ENCODE results near the gene DGAT2L6. TPM values are rescaled to one million over a fixed set of nuclear protein-coding genes. Genes with fewer than 3 reads are reported as not detected.
A peak's percentile ranks its signal among the peaks of the same experiment; 100 is the strongest.

The DGAT2L6 gene
- total RNA-seq, 1 experiment from 2014 or later, result not detected

DNA sequence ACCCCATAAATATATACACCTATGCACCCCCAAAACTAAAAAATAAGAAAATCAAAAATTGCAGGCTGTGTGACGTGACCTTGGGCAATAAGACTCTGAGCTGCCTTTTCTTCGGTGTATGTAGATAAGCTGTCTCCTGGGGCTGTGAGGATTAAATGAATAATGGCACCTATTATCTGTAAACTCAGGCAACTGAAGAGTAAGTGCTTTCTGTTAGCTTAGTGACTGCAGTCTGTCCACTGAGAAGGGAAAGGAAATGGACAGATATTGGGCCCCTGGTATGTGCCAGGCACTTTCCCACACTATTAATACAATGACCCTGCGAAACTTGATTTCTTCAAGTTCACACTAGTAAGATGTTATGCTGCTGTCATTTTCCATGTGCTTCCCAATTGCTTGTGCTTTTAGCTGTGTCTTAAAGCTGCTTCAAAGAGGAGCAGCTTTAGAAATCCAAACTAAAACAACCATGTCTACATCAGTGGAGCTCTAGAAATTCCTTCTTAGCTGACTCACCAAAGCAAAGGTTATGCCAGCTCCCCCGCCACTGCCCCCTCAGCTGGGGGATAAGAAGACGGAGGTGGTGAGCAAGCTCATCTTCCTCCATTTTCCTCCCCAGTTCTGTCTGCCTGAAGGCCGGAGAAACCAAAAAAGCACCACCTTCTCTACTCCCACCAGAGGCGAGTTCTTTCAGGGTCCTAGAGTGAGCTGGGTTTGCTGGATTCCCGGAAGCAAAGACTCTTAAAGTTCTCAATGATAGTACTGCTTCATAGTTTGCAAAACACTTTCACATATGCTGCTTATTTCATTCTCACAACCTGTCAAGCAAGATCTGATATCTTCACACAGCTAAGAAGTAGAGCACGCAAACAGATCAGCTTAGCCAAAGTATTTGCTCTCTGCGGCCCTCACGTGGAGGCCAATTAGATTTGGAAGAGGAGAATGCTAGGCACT, 8.8 kb upstream of the DGAT2L6 start:
- Mint-ChIP-seq H3K27me3 (ENCODE audit: low read depth) (no peaks in the 10 kb centered on the region; the same call in 1 of the 2 replicates), H3K27ac (peak overlapping the region; percentile 59 to 93 (median 89)), H3K9me3 (peaks cover 69 to 86% of the 10 kb centered on the region in 2 experiments), H3K36me3 (ENCODE audit: insufficient read depth in 1 of 3, low read depth in 3 of 3) (peaks cover 14 to 29% (median 17%) of the 10 kb centered on the region in 3 experiments), H3K4me3 (peak overlapping the region; percentile 15 to 46; a peak in 4 of 5 replicates), H3K4me1 (peaks cover 54 to 61% of the 10 kb centered on the region in 2 experiments)
- DNase-seq, result peak; percentile 48
- no peak overlapping the region for H2BK20ac ChIP-seq (ENCODE audit: low read depth, low read length, poor library complexity, severe bottlenecking)
- no peak overlapping the region for H2BK15ac ChIP-seq (ENCODE audit: low read depth, low read length)
- H3K14ac ChIP-seq (ENCODE audit: insufficient read depth, low read length), result no peak overlapping the region
- no peaks in the 10 kb centered on the region for H3K79me2 ChIP-seq (ENCODE audit: insufficient read depth, low read length)
- H2BK5ac ChIP-seq (ENCODE audit: insufficient read length, low read length), result no peak overlapping the region
- no peaks in the 10 kb centered on the region; the same call in 1 of the 2 replicates for H3K4me1 ChIP-seq (ENCODE audit: insufficient read depth, low read length)
- H4K20me1 ChIP-seq (ENCODE audit: control insufficient read depth, insufficient read depth, insufficient read length), result no peaks in the 10 kb centered on the region
- H3K18ac ChIP-seq (ENCODE audit: insufficient read length, low read depth, low read length), result no peak overlapping the region
- TF ChIP-seq, protein P1, sequence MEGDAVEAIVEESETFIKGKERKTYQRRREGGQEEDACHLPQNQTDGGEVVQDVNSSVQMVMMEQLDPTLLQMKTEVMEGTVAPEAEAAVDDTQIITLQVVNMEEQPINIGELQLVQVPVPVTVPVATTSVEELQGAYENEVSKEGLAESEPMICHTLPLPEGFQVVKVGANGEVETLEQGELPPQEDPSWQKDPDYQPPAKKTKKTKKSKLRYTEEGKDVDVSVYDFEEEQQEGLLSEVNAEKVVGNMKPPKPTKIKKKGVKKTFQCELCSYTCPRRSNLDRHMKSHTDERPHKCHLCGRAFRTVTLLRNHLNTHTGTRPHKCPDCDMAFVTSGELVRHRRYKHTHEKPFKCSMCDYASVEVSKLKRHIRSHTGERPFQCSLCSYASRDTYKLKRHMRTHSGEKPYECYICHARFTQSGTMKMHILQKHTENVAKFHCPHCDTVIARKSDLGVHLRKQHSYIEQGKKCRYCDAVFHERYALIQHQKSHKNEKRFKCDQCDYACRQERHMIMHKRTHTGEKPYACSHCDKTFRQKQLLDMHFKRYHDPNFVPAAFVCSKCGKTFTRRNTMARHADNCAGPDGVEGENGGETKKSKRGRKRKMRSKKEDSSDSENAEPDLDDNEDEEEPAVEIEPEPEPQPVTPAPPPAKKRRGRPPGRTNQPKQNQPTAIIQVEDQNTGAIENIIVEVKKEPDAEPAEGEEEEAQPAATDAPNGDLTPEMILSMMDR (conservative IDR thresholded peaks at IDR 0.05), result no peak
- H2BK12ac ChIP-seq (ENCODE audit: insufficient read length, low read depth, low read length), result no peak overlapping the region
- no peak overlapping the region for H3K9ac ChIP-seq (ENCODE audit: extremely low read depth, insufficient read length, low read length)
- H3K9me3 ChIP-seq (ENCODE audit: control insufficient read depth, low read depth, low read length), result peaks cover 35% of the 10 kb centered on the region
- no peaks in the 10 kb centered on the region for H3K27me3 ChIP-seq (ENCODE audit: insufficient read depth, low read length)
- H4K8ac ChIP-seq (replicated peaks; ENCODE audit: insufficient read length, low read depth, low read length), result no peak overlapping the region
- no peak overlapping the region for H3T11ph ChIP-seq (ENCODE audit: low read length)
- H4K5ac ChIP-seq (ENCODE audit: insufficient read length, low read depth, low read length), result no peak overlapping the region
- no peak overlapping the region for H3K23ac ChIP-seq (ENCODE audit: insufficient read length, low read depth, low read length)
- H2AK5ac ChIP-seq (ENCODE audit: insufficient read length, low read length), result no peak overlapping the region
- H3K4me2 ChIP-seq (ENCODE audit: insufficient read depth, insufficient read length, low read length), result peak overlapping the region; percentile 47
- H3K23me2 ChIP-seq (ENCODE audit: insufficient read length, low read depth, low read length, poor library complexity, severe bottlenecking), result no peaks in the 10 kb centered on the region
- H3K27ac ChIP-seq (ENCODE audit: insufficient read length, low read depth, low read length), result no peak overlapping the region
- H2AFZ ChIP-seq (ENCODE audit: low read length), result peak overlapping the region; percentile 26
- no peak overlapping the region for H2BK120ac ChIP-seq (ENCODE audit: low read depth, low read length, poor library complexity, severe bottlenecking)
- WGBS (ENCODE audit: extremely low coverage, insufficient read length, low lambda C conversion rate), result no CpG with 5 or more reads among the region's 11 CpGs
- H4K91ac ChIP-seq (ENCODE audit: insufficient read length, low read depth, low read length), result no peak overlapping the region
- H3K79me1 ChIP-seq (ENCODE audit: insufficient read depth, low read depth, low read length, poor library complexity, severe bottlenecking), result no peaks in the 10 kb centered on the region
- no peak overlapping the region for H3K56ac ChIP-seq (ENCODE audit: insufficient read length, low read depth, low read length)
- H3K4ac ChIP-seq (ENCODE audit: low read depth, low read length), result no peak overlapping the region
